HEK293T (cell line): Measurements from ENCODE around the gene MGMT.

Experiments
- CTCF ChIA-PET: fragments of 350-600 bp; formaldehyde crosslinking; extraction: SDS; loops from one replicate; lab custom pipeline; 2021; ENCODE audit warnings: antibody characterized with exemption, inconsistent platforms; lab: Yijun Ruan, JAX
- POLR2A ChIA-PET: fragments of 350-600 bp; formaldehyde crosslinking; extraction: SDS; loops from one replicate; lab custom pipeline; 2020; ENCODE audit warnings: antibody characterized with exemption, inconsistent platforms; lab: Yijun Ruan, JAX
- DNase-seq: peaks from one replicate; pipeline ENCODE4 v3.0.0; 2012; ENCODE audit warnings: mixed read lengths; ENCODE audit errors: extremely low spot score
- ARNT ChIP-seq: fragments of 450-650 bp; IDR thresholded peaks from 2 replicates; pipeline ENCODE4 v1.6.1; 2017; ENCODE audit warnings: mild to moderate bottlenecking
- BHLHE40 ChIP-seq: fragments of 450-650 bp; IDR thresholded peaks from 2 replicates; pipeline ENCODE4 v1.6.1; 2016; ENCODE audit warnings: mild to moderate bottlenecking, moderate library complexity, borderline replicate concordance
- CTBP1 ChIP-seq: fragments of 450-650 bp; IDR thresholded peaks from 2 replicates; pipeline ENCODE4 v1.6.1; 2016; ENCODE audit warnings: borderline replicate concordance
- ELF4 ChIP-seq: fragments of 450-650 bp; IDR thresholded peaks from 2 replicates; pipeline ENCODE4 v1.6.1; 2017; ENCODE audit warnings: antibody characterized with exemption
- FOXA1 ChIP-seq: fragments of 450-650 bp; IDR thresholded peaks from 2 replicates; pipeline ENCODE4 v1.6.1; 2016; ENCODE audit warnings: mild to moderate bottlenecking
- FOXK2 ChIP-seq: fragments of 450-650 bp; IDR thresholded peaks from 2 replicates; pipeline ENCODE4 v1.6.1; 2016; ENCODE audit warnings: mild to moderate bottlenecking
- FOXM1 ChIP-seq: fragments of 450-650 bp; IDR thresholded peaks from 2 replicates; pipeline ENCODE4 v1.6.1; 2017; ENCODE audit warnings: mild to moderate bottlenecking, borderline replicate concordance
- HDGF ChIP-seq: fragments of 450-650 bp; IDR thresholded peaks from 2 replicates; pipeline ENCODE4 v1.6.1; 2017; ENCODE audit warnings: antibody characterized with exemption, borderline replicate concordance
- L3MBTL2 ChIP-seq: fragments of 450-650 bp; conservative IDR thresholded peaks from 2 replicates; pipeline ENCODE4 v1.6.1; 2016; ENCODE audit warnings: mild to moderate bottlenecking
- LEF1 ChIP-seq: fragments of 450-650 bp; IDR thresholded peaks from 2 replicates; pipeline ENCODE4 v1.6.1; 2017; ENCODE audit warnings: mild to moderate bottlenecking, borderline replicate concordance
- NFRKB ChIP-seq: fragments of 450-650 bp; IDR thresholded peaks from 2 replicates; pipeline ENCODE4 v1.6.1; 2016; ENCODE audit warnings: mild to moderate bottlenecking, moderate library complexity
- PKNOX1 ChIP-seq: fragments of 450-650 bp; IDR thresholded peaks from 2 replicates; pipeline ENCODE4 v1.6.1; 2016
- SP1 ChIP-seq: fragments of 450-650 bp; IDR thresholded peaks from 2 replicates; pipeline ENCODE4 v1.6.1; 2017
- SUZ12 ChIP-seq: fragments of 450-650 bp; IDR thresholded peaks from 2 replicates; pipeline ENCODE4 v1.6.1; 2016; ENCODE audit warnings: mild to moderate bottlenecking
- TARDBP ChIP-seq: fragments of 450-650 bp; IDR thresholded peaks from 2 replicates; pipeline ENCODE4 v1.6.1; 2016
- ZNF384 ChIP-seq: fragments of 450-650 bp; IDR thresholded peaks from 2 replicates; pipeline ENCODE4 v1.6.1; 2016

MGMT gene

GRCh38 chr10:129497013-129497412, 30.0 kb downstream of the MGMT start:
- CTCF ChIA-PET, result no interaction called here
- no peak for DNase-seq
- POLR2A ChIA-PET, result no interaction called here
- TF ChIP-seq TARDBP, result no peak
- no peak for TF ChIP-seq L3MBTL2
- TF ChIP-seq FOXK2, result no peak
- TF ChIP-seq HDGF, result no peak
- TF ChIP-seq BHLHE40, result no peak
- TF ChIP-seq SP1, result no peak
- TF ChIP-seq ELF4, result no peak
- no peak for TF ChIP-seq PKNOX1
- TF ChIP-seq FOXM1, result no peak

GRCh38 chr10:129498680-129499079, 31.6 kb downstream of the MGMT start:
- POLR2A ChIA-PET, result no interaction called here
- TF ChIP-seq SUZ12 (no peak), BHLHE40 (no peak)
- CTCF ChIA-PET, result no interaction called here
- DNase-seq, result no peak

GRCh38 chr10:129500617-129501339, 33.7 kb downstream of the MGMT start:
- TF ChIP-seq FOXM1 (no peak), FOXK2 (no peak), SP1 (no peak), ARNT (no peak), SUZ12 (no peak), L3MBTL2 (no peak), PKNOX1 (no peak), ZNF384 (no peak), HDGF (no peak), BHLHE40 (no peak), NFRKB (no peak), CTBP1 (no peak), LEF1 (no peak), FOXA1 (no peak), ELF4 (no peak), TARDBP (no peak)
- CTCF ChIA-PET, result no interaction called here

GRCh38 chr10:129501652-129502436, 34.8 kb downstream of the MGMT start:
- CTCF ChIA-PET, result interaction anchor here (0.7 kb wide), 1 partner anchor 1351 kb away, joined by 4 read pairs; no protein-coding TSS in a partner anchor
- no peak for TF ChIP-seq PKNOX1
- no peak for TF ChIP-seq FOXK2
- no peak for TF ChIP-seq FOXM1
- POLR2A ChIA-PET, result no interaction called here
- no peak for DNase-seq

More at GRCh38 chr10:129500617-129501339, 33.7 kb downstream of the MGMT start:
- POLR2A ChIA-PET, result no interaction called here
- no peak for DNase-seq

- CTCF ChIA-PET, result interaction anchor here (0.7 kb wide), 1 partner anchor 1352 kb away, joined by 4 read pairs; no protein-coding TSS in a partner anchor
- POLR2A ChIA-PET, result no interaction called here
- TF ChIP-seq NFRKB, result no peak
- no peak for TF ChIP-seq BHLHE40
- TF ChIP-seq FOXK2, result no peak
- TF ChIP-seq TARDBP, result no peak
- no peak for TF ChIP-seq FOXM1
- no peak for TF ChIP-seq ELF4
- TF ChIP-seq CTBP1, result no peak
- TF ChIP-seq SP1, result no peak
- no peak for TF ChIP-seq PKNOX1
- TF ChIP-seq ARNT, result no peak
- no peak for TF ChIP-seq SUZ12
- no peak for TF ChIP-seq ZNF384
- TF ChIP-seq HDGF, result no peak
- no peak for DNase-seq
Measured at GRCh38 chr10:129502448-129502847, 35.4 kb downstream of the MGMT start.

- CTCF ChIA-PET, result no interaction called here
- DNase-seq, result no peak
- POLR2A ChIA-PET, result no interaction called here
- TF ChIP-seq CTBP1, result no peak
- no peak for TF ChIP-seq NFRKB
- TF ChIP-seq BHLHE40, result no peak
- TF ChIP-seq FOXA1, result no peak
- TF ChIP-seq HDGF, result no peak
- TF ChIP-seq LEF1, result no peak
- no peak for TF ChIP-seq ARNT
- no peak for TF ChIP-seq SUZ12
- TF ChIP-seq L3MBTL2, result no peak
- no peak for TF ChIP-seq PKNOX1
- TF ChIP-seq FOXK2, result no peak
- no peak for TF ChIP-seq ZNF384
- no peak for TF ChIP-seq ELF4
- no peak for TF ChIP-seq FOXM1
- TF ChIP-seq TARDBP, result no peak
- TF ChIP-seq SP1, result no peak
Measured at GRCh38 chr10:129505500-129506075, 38.5 kb downstream of the MGMT start.
